SK-N-SH (cell line): Measurements from ENCODE around the gene BRCA2. TPM values are rescaled to one million over a fixed set of nuclear protein-coding genes. Genes with fewer than 3 reads are reported as not detected.

Experiments
- CTCF ChIA-PET: fragments of 300-600, 350-600 bp; formaldehyde crosslinking; extraction: SDS; loops from one replicate; lab custom pipeline; 2021; lab: Yijun Ruan, JAX
- POLR2A ChIA-PET: fragments of 350-600 bp; sonication (Branson Sonifier 250); formaldehyde crosslinking; extraction: SDS; loops from one replicate; lab custom pipeline; 2020; ENCODE audit warnings: antibody characterized with exemption, inconsistent platforms; lab: Yijun Ruan, JAX
- DNase-seq: peaks from one replicate; pipeline ENCODE4 v3.0.0; 2012
- H2AFZ ChIP-seq: fragments of 200-600 bp; sonication (generic); 2 replicates; pipeline ENCODE4 v1.8.1; 2016; ENCODE audit warnings: antibody characterized with exemption, mild to moderate bottlenecking, low read depth
- H3F3A ChIP-seq: fragments of 200-600 bp; sonication (generic); replicated peaks from 2 replicates; pipeline ENCODE3; 2016; ENCODE audit warnings: antibody characterized with exemption, mild to moderate bottlenecking; ENCODE audit not compliant: insufficient read depth
- H3K27ac ChIP-seq, 2 experiments: fragments of 200-500 bp in 1 of 2; fragments of 200-600 bp in 1 of 2; sonication (Bioruptor generic) in 1 of 2; sonication (generic), shearing (Covaris generic) in 1 of 2; 2 replicates each; pipeline versions ENCODE4 v1.5.1 to v1.6.1; 2014 to 2016; ENCODE audit warnings: low read depth in 2 of 2, inconsistent platforms in 1 of 2, low read length in 1 of 2, mild to moderate bottlenecking in 1 of 2, mixed read lengths in 1 of 2
- H3K27me3 ChIP-seq: fragments of 200-600 bp; sonication (generic), shearing (Covaris generic); 2 replicates; pipeline ENCODE4 v1.6.1; 2016; ENCODE audit warnings: mixed run types; ENCODE audit not compliant: insufficient read depth
- H3K36me3 ChIP-seq, 2 experiments: fragments of 200-500 bp in 1 of 2; fragments of 200-600 bp in 1 of 2; sonication (Bioruptor generic) in 1 of 2; sonication (generic) in 1 of 2; replicated peaks in 1 of 2; 2 replicates each; pipeline versions ENCODE3 to v1.5.1; 2014 to 2016; ENCODE audit warnings: low read length in 1 of 2, mild to moderate bottlenecking in 1 of 2; ENCODE audit not compliant: insufficient read depth in 2 of 2, control insufficient read depth in 1 of 2
- H3K4me1 ChIP-seq, 2 experiments: fragments of 200-500 bp in 1 of 2; fragments of 200-600 bp in 1 of 2; sonication (Bioruptor generic) in 1 of 2; sonication (generic), shearing (Covaris generic) in 1 of 2; 2 replicates each; pipeline versions ENCODE4 v1.5.1 to v1.6.1; 2014 to 2016; ENCODE audit warnings: low read depth in 1 of 2, low read length in 1 of 2, mixed run types in 1 of 2; ENCODE audit not compliant: insufficient read depth in 2 of 2, control insufficient read depth in 1 of 2
- H3K4me2 ChIP-seq: fragments of 200-600 bp; sonication (generic), shearing (Covaris generic); 2 replicates; pipeline ENCODE4 v1.6.1; 2017; ENCODE audit warnings: mixed run types
- H3K4me3 ChIP-seq, 2 experiments: fragments of 200-500 bp in 1 of 2; fragments of 200-600 bp in 1 of 2; sonication (Bioruptor generic) in 1 of 2; sonication (generic), shearing (Covaris generic) in 1 of 2; 2 replicates each; pipeline versions ENCODE4 v1.5.1 to v1.8.1; 2014 to 2016; ENCODE audit warnings: low read depth in 2 of 2, inconsistent platforms in 1 of 2, low read length in 1 of 2, mild to moderate bottlenecking in 1 of 2, mixed read lengths in 1 of 2, moderate library complexity in 1 of 2
- H3K79me2 ChIP-seq: fragments of 200-600 bp; sonication (generic); 2 replicates; pipeline ENCODE4 v1.8.1; 2017; ENCODE audit warnings: mild to moderate bottlenecking; ENCODE audit not compliant: insufficient read depth
- H3K9ac ChIP-seq: fragments of 200-600 bp; sonication (generic); 2 replicates; pipeline ENCODE4 v1.6.1; 2017; ENCODE audit warnings: mixed run types
- H3K9me2 ChIP-seq: fragments of 200-600 bp; sonication (generic); 2 replicates; pipeline ENCODE4 v1.6.1; 2017; ENCODE audit warnings: mixed run types
- H3K9me3 ChIP-seq: fragments of 200-600 bp; sonication (generic); 2 replicates; pipeline ENCODE4 v1.6.1; 2017; ENCODE audit warnings: mixed run types, mild to moderate bottlenecking, moderate library complexity
- H4K20me1 ChIP-seq: fragments of 200-600 bp; sonication (generic); 2 replicates; pipeline ENCODE4 v1.6.1; 2017; ENCODE audit warnings: mild to moderate bottlenecking, mixed run types; ENCODE audit not compliant: insufficient read depth
- ELF1 ChIP-seq: IDR thresholded peaks from 2 replicates; pipeline ENCODE4 v1.4.0; 2012
- EZH2phosphoT487 ChIP-seq: fragments of 200-600 bp; sonication (generic); IDR thresholded peaks from 2 replicates; pipeline ENCODE4 v1.6.1; 2017; ENCODE audit warnings: low read depth, mixed run types, mild to moderate bottlenecking, antibody characterized with exemption, moderate library complexity, borderline replicate concordance
- FOSL2 ChIP-seq: IDR thresholded peaks from 2 replicates; pipeline ENCODE4 v1.4.0; 2012; ENCODE audit warnings: low read depth, mild to moderate bottlenecking, moderate library complexity, borderline replicate concordance
- FOXJ3 ChIP-seq: sonication (generic); formaldehyde crosslinking; IDR thresholded peaks from 2 replicates; pipeline ENCODE4 v1.5.1; 2020; ENCODE audit warnings: mild to moderate bottlenecking, missing genetic modification reagents
- IRF3 ChIP-seq: fragments of 150-350 bp; IDR thresholded peaks from 2 replicates; pipeline ENCODE4 v1.6.1; 2016; ENCODE audit warnings: mild to moderate bottlenecking, low read depth, low read length
- MEF2A ChIP-seq: IDR thresholded peaks from 2 replicates; pipeline ENCODE4 v1.4.0; 2012; ENCODE audit warnings: low read depth, borderline replicate concordance
- PBX3 ChIP-seq: IDR thresholded peaks from 2 replicates; pipeline ENCODE4; 2012
- POLR2AphosphoS5 ChIP-seq: IDR thresholded peaks from 2 replicates; pipeline ENCODE4 v1.6.1; 2012; ENCODE audit warnings: low read depth, low read length
- RAD21 ChIP-seq: IDR thresholded peaks from 2 replicates; pipeline ENCODE4 v1.6.1; 2012; ENCODE audit warnings: mild to moderate bottlenecking, low read length
- SMC3 ChIP-seq: IDR thresholded peaks from 2 replicates; pipeline ENCODE4 v1.6.1; 2012; ENCODE audit warnings: low read depth, low read length, improper control_type of control experiment
- TAF1 ChIP-seq: IDR thresholded peaks from 2 replicates; pipeline ENCODE4 v1.6.1; 2012; ENCODE audit warnings: low read depth, mild to moderate bottlenecking, low read length, moderate library complexity, borderline replicate concordance
- YY1 ChIP-seq: IDR thresholded peaks from 2 replicates; pipeline ENCODE4 v1.4.0; 2012; ENCODE audit warnings: low read depth, mild to moderate bottlenecking
- ZBTB33 ChIP-seq: IDR thresholded peaks from 2 replicates; pipeline ENCODE4 v1.4.0; 2012; ENCODE audit warnings: low read depth, borderline replicate concordance
- WGBS: methylation state at CpG from one replicate; pipeline ENCODE4 v1.1.6; 2017; ENCODE audit warnings: low lambda C conversion rate; 5-methylcytosine and 5-hydroxymethylcytosine counted together
- polyA plus RNA-seq, 3 experiments: library from polyadenylated mRNA; depleted of rRNA; stranded (reverse); fragments of >200 nt; gene quantifications; 2 replicates each; pipeline ENCODE4 v1.2.3, GENCODE V29; 2012
- TF ChIP-seq, protein P1 (sequence below): IDR thresholded peaks from 2 replicates; pipeline ENCODE4 v1.4.0; 2012; ENCODE audit warnings: low read depth, borderline replicate concordance
- TF ChIP-seq, protein P2 (sequence below): IDR thresholded peaks from 2 replicates; pipeline ENCODE4 v1.6.1; 2012; ENCODE audit warnings: mild to moderate bottlenecking, low read depth, low read length, moderate library complexity
- TF ChIP-seq, protein P3 (sequence below): fragments of 200-600 bp; sonication (generic); IDR thresholded peaks from 2 replicates; pipeline ENCODE4 v1.6.1; 2017; ENCODE audit warnings: antibody characterized with exemption, mild to moderate bottlenecking, moderate library complexity

The BRCA2 gene
- polyA plus RNA-seq, 1 of the 3 experiments (the other 2 are of a cell fraction): 1.6 TPM

DNA sequence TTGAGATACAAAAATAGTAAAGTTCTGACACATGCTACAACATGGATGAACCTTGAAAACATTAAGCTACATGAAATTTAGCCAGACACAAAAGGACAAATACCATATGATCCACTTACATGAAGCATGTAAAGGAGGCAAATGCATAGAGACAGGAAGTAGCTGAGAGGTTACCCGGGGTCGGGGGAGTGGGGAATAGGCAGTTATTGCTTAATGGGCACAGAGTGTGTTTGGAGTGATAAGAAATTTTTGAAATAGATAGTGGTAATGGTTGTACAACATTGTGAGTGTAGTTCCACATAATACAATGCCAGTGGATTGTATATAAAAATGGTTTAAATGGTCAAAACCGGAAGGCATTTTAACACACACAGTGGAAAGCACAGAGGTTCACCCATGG lies 108.3 kb downstream of the BRCA2 start:
- H3K9me2 ChIP-seq: no peaks in the 10 kb centered on the region
- H3K4me3 ChIP-seq: no peak overlapping the region
- no peaks in the 10 kb centered on the region for H3K27me3 ChIP-seq
- no peak for TF ChIP-seq FOXJ3 (CRISPR knock-in tag)
- no peak for TF ChIP-seq IRF3
- TF ChIP-seq, protein P1, sequence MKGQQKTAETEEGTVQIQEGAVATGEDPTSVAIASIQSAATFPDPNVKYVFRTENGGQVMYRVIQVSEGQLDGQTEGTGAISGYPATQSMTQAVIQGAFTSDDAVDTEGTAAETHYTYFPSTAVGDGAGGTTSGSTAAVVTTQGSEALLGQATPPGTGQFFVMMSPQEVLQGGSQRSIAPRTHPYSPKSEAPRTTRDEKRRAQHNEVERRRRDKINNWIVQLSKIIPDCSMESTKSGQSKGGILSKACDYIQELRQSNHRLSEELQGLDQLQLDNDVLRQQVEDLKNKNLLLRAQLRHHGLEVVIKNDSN: no peak
- TF ChIP-seq, protein P2, sequence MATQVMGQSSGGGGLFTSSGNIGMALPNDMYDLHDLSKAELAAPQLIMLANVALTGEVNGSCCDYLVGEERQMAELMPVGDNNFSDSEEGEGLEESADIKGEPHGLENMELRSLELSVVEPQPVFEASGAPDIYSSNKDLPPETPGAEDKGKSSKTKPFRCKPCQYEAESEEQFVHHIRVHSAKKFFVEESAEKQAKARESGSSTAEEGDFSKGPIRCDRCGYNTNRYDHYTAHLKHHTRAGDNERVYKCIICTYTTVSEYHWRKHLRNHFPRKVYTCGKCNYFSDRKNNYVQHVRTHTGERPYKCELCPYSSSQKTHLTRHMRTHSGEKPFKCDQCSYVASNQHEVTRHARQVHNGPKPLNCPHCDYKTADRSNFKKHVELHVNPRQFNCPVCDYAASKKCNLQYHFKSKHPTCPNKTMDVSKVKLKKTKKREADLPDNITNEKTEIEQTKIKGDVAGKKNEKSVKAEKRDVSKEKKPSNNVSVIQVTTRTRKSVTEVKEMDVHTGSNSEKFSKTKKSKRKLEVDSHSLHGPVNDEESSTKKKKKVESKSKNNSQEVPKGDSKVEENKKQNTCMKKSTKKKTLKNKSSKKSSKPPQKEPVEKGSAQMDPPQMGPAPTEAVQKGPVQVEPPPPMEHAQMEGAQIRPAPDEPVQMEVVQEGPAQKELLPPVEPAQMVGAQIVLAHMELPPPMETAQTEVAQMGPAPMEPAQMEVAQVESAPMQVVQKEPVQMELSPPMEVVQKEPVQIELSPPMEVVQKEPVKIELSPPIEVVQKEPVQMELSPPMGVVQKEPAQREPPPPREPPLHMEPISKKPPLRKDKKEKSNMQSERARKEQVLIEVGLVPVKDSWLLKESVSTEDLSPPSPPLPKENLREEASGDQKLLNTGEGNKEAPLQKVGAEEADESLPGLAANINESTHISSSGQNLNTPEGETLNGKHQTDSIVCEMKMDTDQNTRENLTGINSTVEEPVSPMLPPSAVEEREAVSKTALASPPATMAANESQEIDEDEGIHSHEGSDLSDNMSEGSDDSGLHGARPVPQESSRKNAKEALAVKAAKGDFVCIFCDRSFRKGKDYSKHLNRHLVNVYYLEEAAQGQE: no peak
- no peak for TF ChIP-seq MEF2A
- TF ChIP-seq PBX3: no peak
- TF ChIP-seq RAD21: no peak
- TF ChIP-seq YY1: no peak
- TF ChIP-seq SMC3: no peak
- TF ChIP-seq, protein P3, sequence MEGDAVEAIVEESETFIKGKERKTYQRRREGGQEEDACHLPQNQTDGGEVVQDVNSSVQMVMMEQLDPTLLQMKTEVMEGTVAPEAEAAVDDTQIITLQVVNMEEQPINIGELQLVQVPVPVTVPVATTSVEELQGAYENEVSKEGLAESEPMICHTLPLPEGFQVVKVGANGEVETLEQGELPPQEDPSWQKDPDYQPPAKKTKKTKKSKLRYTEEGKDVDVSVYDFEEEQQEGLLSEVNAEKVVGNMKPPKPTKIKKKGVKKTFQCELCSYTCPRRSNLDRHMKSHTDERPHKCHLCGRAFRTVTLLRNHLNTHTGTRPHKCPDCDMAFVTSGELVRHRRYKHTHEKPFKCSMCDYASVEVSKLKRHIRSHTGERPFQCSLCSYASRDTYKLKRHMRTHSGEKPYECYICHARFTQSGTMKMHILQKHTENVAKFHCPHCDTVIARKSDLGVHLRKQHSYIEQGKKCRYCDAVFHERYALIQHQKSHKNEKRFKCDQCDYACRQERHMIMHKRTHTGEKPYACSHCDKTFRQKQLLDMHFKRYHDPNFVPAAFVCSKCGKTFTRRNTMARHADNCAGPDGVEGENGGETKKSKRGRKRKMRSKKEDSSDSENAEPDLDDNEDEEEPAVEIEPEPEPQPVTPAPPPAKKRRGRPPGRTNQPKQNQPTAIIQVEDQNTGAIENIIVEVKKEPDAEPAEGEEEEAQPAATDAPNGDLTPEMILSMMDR: no peak
- no peak for TF ChIP-seq ELF1
- TF ChIP-seq FOSL2: no peak
- no peak for TF ChIP-seq TAF1
- TF ChIP-seq ZBTB33: no peak
- no peak for TF ChIP-seq POLR2AphosphoS5
- no peak for TF ChIP-seq EZH2phosphoT487
- no peaks in the 10 kb centered on the region for H3K36me3 ChIP-seq
- no peaks in the 10 kb centered on the region for H3F3A ChIP-seq
- H3K9ac ChIP-seq: no peak overlapping the region
- H3K4me2 ChIP-seq: no peak overlapping the region
- POLR2A ChIA-PET: no interaction called here
- no peak overlapping the region for H3K27ac ChIP-seq
- no peak overlapping the region for H2AFZ ChIP-seq
- H3K79me2 ChIP-seq: no peaks in the 10 kb centered on the region
- no peaks in the 10 kb centered on the region for H4K20me1 ChIP-seq
- H3K9me3 ChIP-seq: no peaks in the 10 kb centered on the region
- CTCF ChIA-PET: interaction anchor here (1.5 kb wide), 1 partner anchor 9 kb away, joined by 4 read pairs; no protein-coding TSS in a partner anchor
- no peak for DNase-seq
- H3K4me1 ChIP-seq: peaks cover 0 to 12% of the 10 kb centered on the region in 2 experiments; a peak in 2 of 4 replicates
- WGBS: 91% methylated on average over 3 of the region's 3 CpGs
